GM06990 (cell line): ENCODE data around the gene MRPS18A.

Source experiments
- DNase-seq: peaks from one replicate; pipeline ENCODE4 v3.0.0-alpha.2; 2011; ENCODE audit not compliant: insufficient read length; ENCODE audit errors: extremely low read depth
- H3K27me3 ChIP-seq: replicated peaks from 2 replicates; pipeline ENCODE4 v1.6.0; 2011; ENCODE audit warnings: low read length; ENCODE audit not compliant: control insufficient read depth, insufficient read depth
- H3K36me3 ChIP-seq: 2 replicates; pipeline ENCODE4 v1.5.1; 2011; ENCODE audit warnings: low read length; ENCODE audit not compliant: control insufficient read depth, insufficient read depth
- H3K4me3 ChIP-seq: replicated peaks from 2 replicates; pipeline ENCODE4 v1.5.1; 2011; ENCODE audit warnings: low read depth, mild to moderate bottlenecking, control low read depth, low read length
- TF ChIP-seq, protein P1 (sequence below): IDR thresholded peaks from 2 replicates; pipeline ENCODE4 v1.5.1; 2011; ENCODE audit warnings: low read length, control low read depth, mild to moderate bottlenecking, inconsistent platforms; ENCODE audit not compliant: insufficient read depth, poor library complexity, severe bottlenecking

MRPS18A gene

DNA sequence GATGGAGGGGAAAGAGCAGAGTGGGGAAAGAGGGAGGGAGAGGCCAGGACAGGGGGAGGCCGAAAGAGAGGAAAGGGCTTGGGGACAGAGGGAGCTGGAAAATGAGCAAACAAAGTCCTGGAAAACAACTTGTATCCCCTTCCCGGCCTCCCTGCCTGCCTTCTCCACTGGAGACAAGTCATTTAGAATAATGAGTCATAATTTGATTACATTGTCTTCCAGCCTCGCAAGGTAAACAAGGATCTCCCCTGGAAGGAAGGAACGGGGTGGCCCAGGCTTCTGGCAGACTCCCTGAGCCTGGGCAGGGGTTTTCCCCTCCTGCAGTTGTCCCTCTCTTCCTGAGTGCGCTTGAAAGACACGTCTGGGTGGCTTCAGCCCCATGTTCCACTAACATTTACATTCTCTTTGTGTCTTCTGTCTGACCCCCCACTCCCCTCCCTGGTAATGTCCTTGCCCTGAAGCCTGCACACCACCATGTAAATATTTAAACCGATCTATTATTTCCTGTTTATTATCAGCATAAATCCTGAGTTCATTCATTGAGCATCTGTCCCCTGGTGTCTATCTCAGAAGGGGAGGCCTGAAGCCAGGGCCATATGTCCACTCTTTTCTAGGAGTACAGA, 12.1 kb upstream of the MRPS18A start:
- DNase-seq = no peak
- Histone ChIP-seq H3K4me3 (no peak overlapping the region), H3K36me3 (no peaks in the 10 kb centered on the region), H3K27me3 (no peaks in the 10 kb centered on the region)
- TF ChIP-seq, protein P1, sequence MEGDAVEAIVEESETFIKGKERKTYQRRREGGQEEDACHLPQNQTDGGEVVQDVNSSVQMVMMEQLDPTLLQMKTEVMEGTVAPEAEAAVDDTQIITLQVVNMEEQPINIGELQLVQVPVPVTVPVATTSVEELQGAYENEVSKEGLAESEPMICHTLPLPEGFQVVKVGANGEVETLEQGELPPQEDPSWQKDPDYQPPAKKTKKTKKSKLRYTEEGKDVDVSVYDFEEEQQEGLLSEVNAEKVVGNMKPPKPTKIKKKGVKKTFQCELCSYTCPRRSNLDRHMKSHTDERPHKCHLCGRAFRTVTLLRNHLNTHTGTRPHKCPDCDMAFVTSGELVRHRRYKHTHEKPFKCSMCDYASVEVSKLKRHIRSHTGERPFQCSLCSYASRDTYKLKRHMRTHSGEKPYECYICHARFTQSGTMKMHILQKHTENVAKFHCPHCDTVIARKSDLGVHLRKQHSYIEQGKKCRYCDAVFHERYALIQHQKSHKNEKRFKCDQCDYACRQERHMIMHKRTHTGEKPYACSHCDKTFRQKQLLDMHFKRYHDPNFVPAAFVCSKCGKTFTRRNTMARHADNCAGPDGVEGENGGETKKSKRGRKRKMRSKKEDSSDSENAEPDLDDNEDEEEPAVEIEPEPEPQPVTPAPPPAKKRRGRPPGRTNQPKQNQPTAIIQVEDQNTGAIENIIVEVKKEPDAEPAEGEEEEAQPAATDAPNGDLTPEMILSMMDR = no peak

DNA sequence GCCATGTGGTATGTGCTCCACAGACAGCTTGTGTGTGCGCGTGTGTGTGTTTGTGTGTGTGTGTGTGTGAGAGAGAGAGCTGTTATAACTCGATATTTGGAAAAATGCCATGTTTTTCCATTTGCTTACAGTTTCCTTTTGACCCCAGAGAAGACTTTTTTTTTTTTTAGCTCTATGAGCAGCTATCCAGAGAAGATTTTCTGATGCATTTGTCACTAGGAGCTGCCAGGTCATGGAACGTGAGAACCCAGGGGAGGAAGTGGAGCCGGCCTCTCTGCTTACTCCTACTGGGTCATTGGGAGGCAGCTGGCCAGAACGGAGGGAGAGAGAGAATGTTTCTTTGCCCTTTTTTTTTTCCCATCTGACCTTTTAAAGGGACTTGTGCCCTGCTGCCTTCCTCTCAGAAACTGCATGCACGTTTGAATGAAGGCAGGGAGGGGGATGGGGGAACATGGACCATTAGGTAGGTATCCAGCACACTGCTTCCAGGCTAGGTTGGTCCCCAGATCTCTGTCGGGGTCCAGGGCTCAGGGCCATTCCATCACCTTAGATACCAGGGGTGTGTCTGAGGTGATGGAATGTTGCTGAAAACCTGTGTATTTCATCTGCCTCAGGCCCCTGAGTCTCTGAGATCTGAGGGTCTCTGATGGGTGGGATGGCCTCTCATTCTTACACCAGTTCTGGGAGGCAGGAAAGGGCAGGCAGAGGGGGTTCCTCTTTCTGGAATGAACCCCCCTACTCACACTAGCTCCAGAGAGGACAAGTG, 11.2 kb upstream of the MRPS18A start:
- H3K4me3 ChIP-seq = no peak overlapping the region
- H3K27me3 ChIP-seq = no peaks in the 10 kb centered on the region
- no peaks in the 10 kb centered on the region for H3K36me3 ChIP-seq
- TF ChIP-seq, protein P1 = no peak
- no peak for DNase-seq

DNA sequence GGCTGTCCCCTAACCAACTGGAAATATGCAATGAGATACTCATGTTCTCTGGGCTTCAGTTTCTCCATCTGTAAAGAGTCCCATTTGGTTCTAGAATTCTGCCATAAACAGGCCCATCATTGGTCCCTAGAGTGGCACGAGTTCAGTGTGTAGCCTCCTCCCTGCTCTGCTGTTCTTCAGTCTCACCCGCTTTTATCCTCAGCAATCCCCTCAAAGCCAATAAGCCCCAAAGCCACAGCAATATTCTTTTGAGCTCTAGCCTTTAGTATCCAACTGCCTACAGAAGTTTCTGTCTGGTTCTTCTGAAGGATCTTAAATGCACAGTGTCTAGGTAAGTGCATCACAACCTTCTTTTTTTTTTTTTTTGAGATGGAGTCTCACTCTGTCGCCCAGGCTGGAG, 9.8 kb upstream of the MRPS18A start:
- TF ChIP-seq, protein P1 = no peak
- Histone ChIP-seq H3K4me3 (no peak overlapping the region), H3K36me3 (no peaks in the 10 kb centered on the region), H3K27me3 (no peaks in the 10 kb centered on the region)
- DNase-seq = no peak

DNA sequence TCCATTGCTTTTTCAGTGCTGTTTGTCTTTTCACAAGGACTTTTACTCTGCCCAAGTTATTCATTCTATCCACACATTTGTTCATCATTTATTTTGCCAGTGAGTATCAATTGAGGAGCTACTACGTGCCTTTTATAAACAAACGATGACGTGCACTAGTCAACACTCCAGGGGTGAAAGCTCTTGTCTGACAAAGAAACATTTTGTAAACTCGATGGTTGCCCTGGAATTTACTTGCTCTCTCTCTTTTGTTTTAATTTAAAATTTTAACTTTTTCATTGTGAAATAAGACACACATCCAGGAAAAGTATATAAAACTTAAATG, 8.3 kb upstream of the MRPS18A start:
- Histone ChIP-seq H3K36me3 (no peaks in the 10 kb centered on the region), H3K4me3 (no peak overlapping the region)
- no peak for DNase-seq

DNA sequence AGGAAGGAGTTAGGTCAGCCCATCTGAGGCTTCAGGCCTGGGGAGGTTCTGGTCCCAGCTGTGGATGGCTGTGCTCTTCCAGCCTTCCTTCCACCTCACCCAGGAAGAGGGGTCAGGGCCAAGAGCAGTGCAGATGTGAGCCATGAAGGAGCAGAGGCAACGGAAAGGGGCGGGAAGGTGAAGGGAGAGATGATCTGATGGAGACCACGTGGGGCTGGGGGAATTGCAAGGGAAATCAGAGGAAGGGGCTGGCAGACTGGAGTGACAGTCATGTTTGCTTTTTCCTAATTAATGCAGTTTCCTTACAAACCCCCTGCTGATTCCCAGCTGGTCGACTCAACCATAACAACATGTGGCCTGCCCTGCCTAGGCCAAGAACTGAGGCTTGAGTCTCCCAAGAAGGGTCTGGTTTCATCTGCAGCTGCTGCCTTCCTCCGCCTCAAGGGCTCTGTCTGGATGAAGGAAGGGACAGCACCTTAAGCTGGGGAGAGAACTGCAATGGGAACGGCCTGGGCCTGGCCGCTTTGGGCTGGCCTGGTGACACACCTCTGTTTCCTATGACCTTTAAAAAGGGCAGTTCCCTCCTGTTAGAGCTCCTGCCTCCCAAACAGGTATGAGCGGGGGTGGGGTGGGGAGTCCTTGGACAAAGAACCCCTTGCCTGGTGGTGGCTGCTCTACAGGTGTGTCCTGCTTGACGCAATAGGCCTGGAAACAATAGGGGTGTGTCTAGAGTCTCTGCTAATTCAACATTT, 7.8 kb upstream of the MRPS18A start:
- TF ChIP-seq, protein P1 = no peak
- Histone ChIP-seq H3K4me3 (no peak overlapping the region), H3K27me3 (no peaks in the 10 kb centered on the region), H3K36me3 (no peaks in the 10 kb centered on the region)
- DNase-seq = no peak

More for the DNA sequence above, 8.3 kb upstream of the MRPS18A start:
- TF ChIP-seq, protein P1 = no peak
- no peaks in the 10 kb centered on the region for H3K27me3 ChIP-seq
